Measurements from ENCODE around the gene FBXW12.
"Not testable (repeated sequence)": the region's sequence is repeated elsewhere in the genome, so short reads cannot be mapped to it uniquely, and the experiment has no call there.

FBXW12 gene

GRCh38 chr3:48371651-48372376 is at the start of gene FBXW12:
Gene FBXW12 (plus strand): TSS chr3:48372219. CDS start chr3:48372768, 549 bp downstream.
- no peak for DNase-seq

- DNase-seq = not testable (repeated sequence)
These were observed 40.1 kb upstream of the FBXW12 start for GRCh38 chr3:48331706-48332435.

- DNase-seq = not testable (repeated sequence)
These were observed 38.4 kb upstream of the FBXW12 start, which contains the start of gene SPINK8 for GRCh38 chr3:48333346-48334245. Gene SPINK8 (minus strand): TSS chr3:48333661. CDS start chr3:48328341, 5,320 bp downstream.

GRCh38 chr3:48334605-48335004 is 37.4 kb upstream of the FBXW12 start:
- DNase-seq = no peak

GRCh38 chr3:48335286-48335685 is 36.7 kb upstream of the FBXW12 start:
- not testable (repeated sequence) for DNase-seq

- DNase-seq = not testable (repeated sequence)
These were observed 34.5 kb upstream of the FBXW12 start for GRCh38 chr3:48337536-48337935.

- no peak for DNase-seq
These were observed 33.4 kb upstream of the FBXW12 start for GRCh38 chr3:48338635-48339034.

GRCh38 chr3:48343432-48343831 is 28.6 kb upstream of the FBXW12 start:
- no peak for DNase-seq

- DNase-seq = no peak
These were observed 27.0 kb upstream of the FBXW12 start for GRCh38 chr3:48344867-48345507.

- no peak for DNase-seq
These were observed 26.0 kb upstream of the FBXW12 start for GRCh38 chr3:48345946-48346572.

- DNase-seq = no peak
These were observed 24.5 kb upstream of the FBXW12 start for GRCh38 chr3:48347500-48347899.

- DNase-seq = no peak
These were observed 19.5 kb upstream of the FBXW12 start for GRCh38 chr3:48352546-48352945.

GRCh38 chr3:48353987-48354386 is 18.0 kb upstream of the FBXW12 start:
- DNase-seq = no peak

- no peak for DNase-seq
These were observed 15.6 kb upstream of the FBXW12 start for GRCh38 chr3:48356419-48356818.

- DNase-seq = no peak
These were observed 10.1 kb upstream of the FBXW12 start for GRCh38 chr3:48361928-48362327.

- no peak for DNase-seq
These were observed 7.2 kb upstream of the FBXW12 start for GRCh38 chr3:48364840-48365239.

- no peak for DNase-seq
These were observed 4.8 kb upstream of the FBXW12 start for GRCh38 chr3:48367201-48367600.

GRCh38 chr3:48369693-48370332 is 2.2 kb upstream of the FBXW12 start:
- DNase-seq = no peak

GRCh38 chr3:48370333-48370713 is 1.7 kb upstream of the FBXW12 start:
- no peak for DNase-seq

- DNase-seq = no peak
These were observed 355 bp downstream of the FBXW12 start for GRCh38 chr3:48372377-48372770.

GRCh38 chr3:48372862-48373435 is 930 bp downstream of the FBXW12 start:
- no peak for DNase-seq

Measured in GDM1 (cell line).